G401 (cell line): Measurements from ENCODE around the gene ROCK2. TPM values are rescaled to one million over a fixed set of nuclear protein-coding genes. Genes with fewer than 3 reads are reported as not detected.
"Not testable (repeated sequence)": the region's sequence is repeated elsewhere in the genome, so short reads cannot be mapped to it uniquely, and the experiment has no call there.

ENCODE experiments used
- DNase-seq: peaks from one replicate; pipeline ENCODE4 v3.0.0-alpha.2; 2015; ENCODE audit warnings: low spot score
- in situ Hi-C: cut with HindIII; loops from 2 replicates; pipeline ENCODE4 v1.10.0; 2016; ENCODE audit warnings: low sequenced_read_pairs, mixed read lengths
- total RNA-seq: library from RNA; depleted of rRNA; stranded (reverse); fragments of >200 nt; shearing (Covaris generic); gene quantifications from 2 replicates; pipeline ENCODE4 v1.2.3, GENCODE V29; 2014

Gene ROCK2
- total RNA-seq, 1 experiment from 2014 or later: 24.0 TPM

GRCh38 chr2:11169333-11169732 is 175.1 kb downstream of the ROCK2 start:
- no peak for DNase-seq
- in situ Hi-C loops: no loop called here

DNA sequence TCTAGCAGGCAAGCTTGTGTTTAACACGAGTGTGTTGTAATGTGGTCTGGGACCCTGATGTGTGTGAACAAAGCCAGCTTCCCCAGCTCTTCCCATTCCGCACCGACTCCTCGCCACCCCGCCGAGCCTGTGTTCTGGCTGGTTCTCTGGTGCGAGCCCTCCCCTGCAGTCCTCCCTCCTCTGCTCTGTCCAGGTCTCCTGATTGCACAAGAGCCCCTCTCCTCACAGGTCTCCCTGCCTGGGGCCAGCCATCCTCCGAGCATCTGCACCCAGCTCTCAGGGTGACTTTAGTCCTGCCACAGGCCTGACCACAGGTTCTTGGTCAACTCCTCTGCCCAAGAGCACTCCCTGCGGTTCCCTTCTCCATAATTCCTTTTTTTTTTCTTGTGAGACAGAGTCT is 175.9 kb downstream of the ROCK2 start:
- in situ Hi-C loops: no loop called here
- no peak for DNase-seq

DNA sequence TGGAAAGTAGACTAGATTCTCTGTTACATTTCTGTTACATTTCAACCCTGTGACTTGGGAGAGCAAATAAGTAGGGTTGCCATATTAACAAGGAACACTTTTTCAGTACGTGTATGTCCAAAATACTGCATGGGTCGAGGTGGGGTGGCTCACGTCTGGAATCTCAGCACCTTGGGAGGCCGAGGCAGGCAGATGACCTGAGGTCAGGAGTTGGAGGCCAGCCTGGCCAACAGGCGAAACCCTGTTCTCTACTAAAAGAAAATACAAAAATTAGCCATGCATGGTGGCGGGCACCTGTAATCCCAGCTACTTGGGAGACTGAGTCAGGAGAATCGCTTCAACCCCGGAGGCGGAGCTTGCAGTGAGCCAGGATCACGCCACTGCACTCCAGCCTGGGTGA is 178.0 kb downstream of the ROCK2 start:
- in situ Hi-C loops: no loop called here
- no peak for DNase-seq

GRCh38 chr2:11165046-11165445 is 179.4 kb downstream of the ROCK2 start:
- DNase-seq, in situ Hi-C loops: not testable (repeated sequence)

DNA sequence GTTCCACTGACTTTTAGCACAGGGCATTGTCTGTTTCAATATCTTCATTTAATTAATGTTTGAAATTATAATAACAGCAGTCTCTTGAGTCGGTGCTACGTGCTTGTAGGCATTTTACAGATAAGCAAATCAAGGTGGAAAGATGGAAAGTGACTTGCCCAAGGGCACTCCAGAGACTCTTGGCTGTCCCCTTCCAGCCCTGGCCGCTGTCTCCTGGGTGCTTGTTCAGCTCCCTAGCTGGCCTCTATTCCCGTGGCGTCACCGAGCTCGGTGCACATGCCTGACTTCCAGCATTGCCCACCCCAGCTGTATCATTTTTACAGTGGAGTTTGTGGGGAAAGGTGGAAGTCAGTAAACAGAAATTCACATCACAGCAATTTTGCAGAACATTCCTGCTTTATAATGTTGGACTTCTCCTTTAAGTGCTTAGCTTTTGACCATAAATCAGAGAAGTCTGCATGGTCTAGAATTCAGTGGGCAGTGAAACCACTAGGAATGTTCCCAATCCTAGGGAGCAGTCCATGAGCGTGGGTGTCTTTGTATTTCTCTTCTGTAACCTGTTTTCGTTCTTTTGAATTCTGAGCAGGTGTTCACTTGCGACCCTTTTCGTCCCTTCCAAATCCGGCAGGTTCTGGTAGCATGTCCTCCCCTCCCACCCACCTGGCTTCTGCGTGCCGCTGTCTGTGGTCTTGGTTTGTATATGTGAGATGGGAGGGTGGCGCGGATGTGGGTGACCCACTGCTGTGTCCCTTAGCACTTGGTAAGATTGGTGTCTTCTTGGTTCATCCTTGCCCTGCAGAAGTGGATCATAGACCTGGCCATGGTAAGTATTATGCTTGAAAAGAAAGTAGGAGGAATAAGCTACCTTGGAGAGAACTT is 180.8 kb downstream of the ROCK2 start:
- in situ Hi-C loops: no loop called here
- no peak for DNase-seq

DNA sequence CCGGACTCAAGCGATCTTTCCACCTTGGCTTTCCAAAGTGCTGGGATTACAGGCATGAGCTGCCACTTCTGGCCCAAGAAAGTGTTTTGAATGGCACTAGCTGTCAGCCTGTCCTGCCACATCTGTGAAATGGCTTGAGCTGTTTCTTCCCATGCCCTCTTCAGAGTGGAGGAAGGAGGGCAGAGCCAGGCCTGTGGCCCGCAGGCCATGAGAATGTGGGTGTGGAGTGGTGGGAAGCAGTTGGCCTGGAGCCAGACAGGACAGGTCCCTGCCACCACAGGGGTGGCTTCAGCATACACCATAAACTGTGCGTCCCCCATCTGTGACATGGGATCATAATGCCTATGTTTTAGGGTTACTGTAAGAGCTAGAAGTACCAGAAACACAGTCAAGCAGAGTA is 182.7 kb downstream of the ROCK2 start:
- in situ Hi-C loops: no loop called here

GRCh38 chr2:11160731-11161455 is 183.5 kb downstream of the ROCK2 start:
- no peak for DNase-seq
- in situ Hi-C loops: no loop called here

More for the DNA sequence above, 182.7 kb downstream of the ROCK2 start:
- no peak for DNase-seq

DNA sequence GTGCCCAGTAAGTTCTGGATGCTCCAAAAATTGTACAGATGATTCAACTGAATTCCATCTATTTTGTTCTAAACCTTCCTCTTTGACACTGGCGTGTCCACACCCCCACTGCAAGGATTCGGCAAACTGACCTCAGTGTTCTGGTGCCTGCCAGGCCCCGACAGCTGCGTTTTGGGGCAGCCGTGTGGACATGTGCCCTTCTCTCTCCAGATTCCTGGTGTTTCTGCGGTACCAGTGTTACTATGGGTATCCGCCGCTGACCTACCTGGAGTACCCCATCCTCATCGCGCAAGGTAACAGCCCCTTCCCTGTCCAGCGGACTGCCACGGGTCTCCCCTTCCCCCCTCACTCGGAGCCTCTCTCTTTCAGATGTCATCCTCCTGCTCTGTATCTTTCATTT is 184.2 kb downstream of the ROCK2 start:
- DNase-seq: no peak
- in situ Hi-C loops: no loop called here

GRCh38 chr2:11159574-11160170 is 184.8 kb downstream of the ROCK2 start:
- in situ Hi-C loops: no loop called here
- no peak for DNase-seq

DNA sequence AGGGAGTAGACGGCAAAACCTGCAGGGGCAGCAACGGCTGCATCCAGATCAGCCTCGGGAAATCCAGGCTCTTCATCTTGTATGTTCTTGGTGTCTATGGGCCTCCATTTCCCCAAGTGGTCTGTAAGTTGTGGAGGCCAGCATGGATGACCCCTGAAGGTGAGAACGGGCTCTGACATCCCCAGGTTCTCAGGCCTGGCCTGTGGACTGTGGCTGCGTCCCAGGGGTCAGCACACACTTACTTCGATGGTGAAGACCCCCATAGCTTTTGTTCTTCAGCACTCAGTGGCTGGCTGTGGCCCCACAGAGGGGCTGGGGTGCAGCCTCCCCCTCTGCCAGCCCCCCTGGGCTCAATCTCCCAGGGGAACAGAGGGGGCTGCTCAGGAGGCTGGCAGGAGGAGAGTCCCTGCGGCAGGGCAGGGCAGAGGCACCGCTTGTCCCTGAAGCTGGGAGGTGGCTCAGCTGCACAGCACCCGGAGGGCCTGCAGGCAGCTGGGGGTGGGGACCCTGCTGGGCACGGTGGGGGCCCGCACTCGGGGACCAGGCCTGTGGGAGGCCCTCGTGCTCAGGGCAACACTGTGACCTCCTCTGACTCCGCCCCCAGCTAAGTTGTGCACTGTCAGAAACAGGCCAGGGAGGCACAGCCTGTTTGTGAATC is 185.4 kb downstream of the ROCK2 start:
- in situ Hi-C loops: no loop called here
- DNase-seq: no peak

DNA sequence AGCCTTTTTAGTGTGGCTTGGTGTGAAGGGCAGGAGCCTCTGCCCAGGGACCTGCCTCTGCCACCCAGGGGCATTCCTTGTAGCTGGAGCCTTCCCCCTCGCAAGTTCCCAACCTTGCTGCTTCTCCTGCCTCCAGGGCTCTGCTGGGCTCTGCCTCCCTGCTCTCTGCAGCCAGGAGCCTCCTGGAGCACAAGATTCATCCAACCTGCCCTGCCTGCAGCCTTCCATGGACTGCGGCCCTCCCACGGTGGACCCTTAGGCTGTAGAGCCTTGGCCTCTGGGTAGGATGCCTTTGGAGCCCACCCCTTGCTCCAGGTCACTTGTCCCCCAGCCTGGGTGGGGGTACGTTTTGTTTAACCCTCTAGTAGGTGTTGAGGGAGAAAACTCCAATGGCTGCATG is 186.7 kb downstream of the ROCK2 start:
- DNase-seq: no peak
- in situ Hi-C loops: no loop called here

- DNase-seq: no peak
Observed at GRCh38 chr2:11157296-11157695, 187.1 kb downstream of the ROCK2 start.

DNA sequence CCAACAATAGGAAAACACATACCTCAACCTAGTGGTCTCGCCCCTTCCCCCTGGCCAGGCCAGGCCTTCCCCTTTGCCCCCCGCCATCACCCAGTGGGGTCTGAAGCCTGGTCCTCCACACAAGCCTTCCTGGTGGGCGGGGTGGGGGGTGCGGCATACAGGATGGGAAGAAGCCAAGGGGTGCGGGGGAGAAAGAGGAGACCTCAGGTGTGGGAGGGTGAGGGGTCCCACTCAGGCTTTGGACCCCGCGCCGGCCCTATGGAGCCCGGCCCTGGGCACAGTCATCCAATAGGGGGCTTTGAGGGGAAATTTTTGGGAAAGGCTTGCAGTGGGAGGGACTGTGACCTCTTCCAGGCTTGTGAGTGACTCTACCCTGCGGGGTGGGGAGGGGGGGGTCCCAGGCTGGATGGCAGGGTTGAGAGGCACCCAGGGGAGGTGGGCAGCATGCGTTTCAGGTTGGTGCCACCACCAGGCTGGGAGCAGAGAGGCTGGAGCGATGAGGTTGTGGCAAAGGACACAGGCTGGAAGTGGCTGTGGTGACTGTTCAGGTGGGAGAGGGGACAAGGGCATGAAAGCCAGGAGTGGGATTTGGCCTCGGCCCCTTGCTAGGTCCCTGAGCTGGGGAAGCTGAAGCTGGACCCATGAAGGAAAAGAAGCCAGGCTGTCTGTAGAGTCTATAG is 187.9 kb downstream of the ROCK2 start:
- in situ Hi-C loops: no loop called here
- no peak for DNase-seq

More at GRCh38 chr2:11157296-11157695, 187.1 kb downstream of the ROCK2 start:
- in situ Hi-C loops: no loop called here

- no peak for DNase-seq
Observed at GRCh38 chr2:11155381-11156035, 188.9 kb downstream of the ROCK2 start, which contains the start of gene SLC66A3. Gene SLC66A3 (plus strand): TSS chr2:11155467. CDS start chr2:11155547, 80 bp downstream.

GRCh38 chr2:11154923-11155380 is 189.5 kb downstream of the ROCK2 start:
- in situ Hi-C loops: no loop called here

More at GRCh38 chr2:11155381-11156035, 188.9 kb downstream of the ROCK2 start, which contains the start of gene SLC66A3:
- in situ Hi-C loops: no loop called here

GRCh38 chr2:11154016-11154922 is 190.2 kb downstream of the ROCK2 start:
- in situ Hi-C loops: no loop called here
- DNase-seq: peak; percentile 36

More at GRCh38 chr2:11154923-11155380, 189.5 kb downstream of the ROCK2 start:
- DNase-seq: peak; percentile 95

DNA sequence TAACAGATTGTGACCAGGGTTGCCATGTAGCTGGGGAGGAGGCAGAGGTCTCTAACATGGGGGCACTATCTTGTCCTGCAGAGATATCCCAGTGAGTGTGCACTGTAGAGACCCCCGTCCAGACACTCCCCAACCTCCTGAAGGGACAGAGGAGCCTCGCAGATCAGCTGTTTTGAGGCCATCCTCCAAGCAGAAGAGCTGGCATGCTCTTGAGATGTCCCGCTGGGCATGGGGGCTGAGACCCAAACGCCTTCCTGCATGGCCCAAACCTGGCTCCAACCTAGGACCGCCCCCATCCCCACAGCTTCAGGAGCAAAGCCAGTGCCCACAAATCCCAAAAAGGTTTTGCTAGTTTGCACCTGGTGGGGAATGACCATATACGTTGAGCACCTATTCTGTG is 191.8 kb downstream of the ROCK2 start:
- in situ Hi-C loops: no loop called here
- DNase-seq: no peak
